Myocyte (in vitro differentiated cells): Measurements from ENCODE around the gene CAMK2A. TPM values are rescaled to one million over a fixed set of nuclear protein-coding genes. Genes with fewer than 3 reads are reported as not detected.

Source experiments
- DNase-seq: peaks from one replicate; pipeline ENCODE4 v3.0.0-alpha.2; 2012; ENCODE audit warnings: low read depth
- total RNA-seq: library from RNA; depleted of rRNA; stranded (reverse); fragments of >200 nt; gene quantifications from 2 replicates; pipeline ENCODE4 v1.2.3, GENCODE V29; 2014

Gene CAMK2A
- total RNA-seq, 1 donor from 2014 or later = 8.6 TPM

- no peak for DNase-seq
Measured at GRCh38 chr5:150283904-150284303, 5.7 kb downstream of the CAMK2A start.

- DNase-seq = no peak
Measured at GRCh38 chr5:150281987-150282386, 7.6 kb downstream of the CAMK2A start.

GRCh38 chr5:150279330-150280020 lies 10.1 kb downstream of the CAMK2A start:
- no peak for DNase-seq

GRCh38 chr5:150278916-150279315 lies 10.7 kb downstream of the CAMK2A start:
- peak; percentile 66 for DNase-seq

GRCh38 chr5:150278046-150278730 lies 11.4 kb downstream of the CAMK2A start:
- DNase-seq = no peak

- no peak for DNase-seq
Measured at GRCh38 chr5:150277043-150277442, 12.5 kb downstream of the CAMK2A start.

- no peak for DNase-seq
Measured at GRCh38 chr5:150274811-150275210, 14.8 kb downstream of the CAMK2A start.

GRCh38 chr5:150272531-150272930 lies 17.0 kb downstream of the CAMK2A start:
- peak; percentile 75 for DNase-seq

- no peak for DNase-seq
Measured at GRCh38 chr5:150271923-150272322, 17.6 kb downstream of the CAMK2A start.

GRCh38 chr5:150271296-150271692 lies 18.3 kb downstream of the CAMK2A start:
- DNase-seq = no peak

- peak; percentile 52 for DNase-seq
Measured at GRCh38 chr5:150270541-150271295, 18.9 kb downstream of the CAMK2A start.

- DNase-seq = no peak
Measured at GRCh38 chr5:150266871-150267291, 22.7 kb downstream of the CAMK2A start.

- no peak for DNase-seq
Measured at GRCh38 chr5:150265870-150266383, 23.6 kb downstream of the CAMK2A start.

GRCh38 chr5:150264667-150265603 lies 24.6 kb downstream of the CAMK2A start:
- DNase-seq = no peak

GRCh38 chr5:150263801-150264621 lies 25.6 kb downstream of the CAMK2A start:
- peak; percentile 78 for DNase-seq

- DNase-seq = no peak
Measured at GRCh38 chr5:150263375-150263775, 26.2 kb downstream of the CAMK2A start.

- DNase-seq = no peak
Measured at GRCh38 chr5:150262502-150262901, 27.1 kb downstream of the CAMK2A start.

- DNase-seq = no peak
Measured at GRCh38 chr5:150261231-150261630, 28.3 kb downstream of the CAMK2A start.

GRCh38 chr5:150258130-150258529 lies 31.4 kb downstream of the CAMK2A start:
- DNase-seq = peak; percentile 85

GRCh38 chr5:150257424-150257823 lies 32.1 kb downstream of the CAMK2A start:
- no peak for DNase-seq
